NCI-H2171 treated with DMSO at 0.1 percent for 48 hours (cell line): Measurements from ENCODE around the gene KCTD5.
"Not testable (repeated sequence)": the region's sequence is repeated elsewhere in the genome, so short reads cannot be mapped to it uniquely, and the experiment has no call there.

Experiments used
- DNase-seq: peaks from one replicate; lab custom pipeline; 2025; lab: John Stamatoyannopoulos, UW

Gene KCTD5

GRCh38 chr16:2673066-2673999, 9.0 kb upstream of the KCTD5 start:
- DNase-seq, result peak; percentile 90

GRCh38 chr16:2675021-2675420, 7.3 kb upstream of the KCTD5 start:
- no peak for DNase-seq

- no peak for DNase-seq
These were observed 6.6 kb upstream of the KCTD5 start for GRCh38 chr16:2675714-2676113.

DNA sequence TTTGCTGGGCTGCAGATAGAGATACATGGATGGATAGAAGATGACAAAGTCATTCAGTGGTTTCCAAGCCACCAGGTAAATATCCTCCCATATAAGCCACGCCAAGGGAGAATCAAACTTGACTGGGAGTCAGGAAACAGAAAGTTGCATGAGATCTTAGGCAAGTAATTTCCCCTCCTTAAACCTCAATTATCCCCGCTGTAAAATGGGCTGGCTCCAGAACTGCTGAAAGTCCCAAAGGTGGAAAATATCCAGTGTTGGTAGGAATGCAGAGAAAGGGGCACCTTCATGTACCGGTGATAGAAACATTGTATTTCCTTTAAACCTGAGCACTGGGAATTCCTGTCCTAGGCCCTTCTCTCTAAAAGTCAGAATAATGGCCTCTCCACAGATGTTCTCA, 5.4 kb upstream of the KCTD5 start:
- not testable (repeated sequence) for DNase-seq

DNA sequence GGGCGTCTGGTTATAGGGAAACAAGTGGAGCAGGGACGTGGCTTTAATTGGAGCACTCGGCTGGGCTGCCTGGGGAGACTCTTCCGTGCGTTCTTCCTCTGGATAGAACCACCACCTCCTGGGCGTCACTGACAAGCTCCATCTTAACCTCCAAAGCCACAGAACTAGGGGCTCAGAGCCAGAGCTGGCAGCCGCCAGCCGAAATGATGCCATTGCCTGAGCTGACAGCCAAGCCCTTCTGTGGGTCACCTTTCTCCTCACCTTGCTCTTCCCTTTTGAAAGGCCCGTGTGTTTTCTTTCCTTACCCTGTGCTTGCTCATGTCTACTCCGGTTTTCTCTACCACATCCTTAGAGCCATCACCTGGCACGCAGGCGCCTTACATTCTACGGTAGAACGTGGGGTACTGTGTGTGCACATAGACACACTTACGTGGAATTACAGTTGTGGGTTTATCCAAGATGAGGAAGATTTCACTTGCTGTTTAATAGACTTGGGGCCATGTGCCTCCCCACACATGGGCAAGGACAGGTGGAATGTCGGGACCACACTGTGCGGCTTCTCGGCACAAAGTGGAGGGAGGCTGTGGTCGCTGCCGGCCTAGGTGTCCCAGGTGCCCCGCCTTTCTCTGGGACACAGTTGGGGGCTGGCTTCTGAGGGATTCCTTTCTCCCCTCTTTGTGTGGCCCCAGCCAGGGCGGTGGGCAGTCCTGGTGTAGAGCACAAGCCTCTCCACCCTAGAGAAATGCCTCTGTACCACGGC, 3.9 kb upstream of the KCTD5 start:
- DNase-seq, result not testable (repeated sequence)

- DNase-seq, result not testable (repeated sequence)
These were observed 2.4 kb upstream of the KCTD5 start for GRCh38 chr16:2679902-2680301.

- not testable (repeated sequence) for DNase-seq
These were observed 2.0 kb upstream of the KCTD5 start for GRCh38 chr16:2680360-2680759.

DNA sequence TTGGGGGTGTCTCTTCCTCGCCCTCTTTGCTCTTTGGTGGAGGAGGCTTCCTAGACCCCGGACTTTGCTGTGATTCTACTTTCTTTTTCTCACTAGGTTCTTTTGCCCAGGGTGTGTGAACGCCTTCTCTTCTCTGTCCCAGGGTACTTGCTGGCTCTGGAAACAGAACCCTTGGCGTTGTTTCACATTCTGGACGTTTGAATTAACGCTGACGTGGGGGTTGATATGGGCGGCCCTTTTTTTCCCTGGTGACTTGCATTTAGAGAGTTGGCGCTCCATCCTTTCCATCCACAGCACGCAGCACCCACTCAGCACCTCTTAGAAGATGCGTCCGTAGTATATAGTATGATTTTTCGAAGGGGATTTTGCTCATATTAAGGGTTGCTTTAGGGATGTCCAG, 718 bp downstream of the KCTD5 start:
- not testable (repeated sequence) for DNase-seq

- DNase-seq, result not testable (repeated sequence)
These were observed 3.8 kb downstream of the KCTD5 start for GRCh38 chr16:2686075-2686474.

GRCh38 chr16:2686912-2687507, 4.7 kb downstream of the KCTD5 start:
- no peak for DNase-seq

GRCh38 chr16:2687531-2688308, 5.4 kb downstream of the KCTD5 start:
- no peak for DNase-seq

DNA sequence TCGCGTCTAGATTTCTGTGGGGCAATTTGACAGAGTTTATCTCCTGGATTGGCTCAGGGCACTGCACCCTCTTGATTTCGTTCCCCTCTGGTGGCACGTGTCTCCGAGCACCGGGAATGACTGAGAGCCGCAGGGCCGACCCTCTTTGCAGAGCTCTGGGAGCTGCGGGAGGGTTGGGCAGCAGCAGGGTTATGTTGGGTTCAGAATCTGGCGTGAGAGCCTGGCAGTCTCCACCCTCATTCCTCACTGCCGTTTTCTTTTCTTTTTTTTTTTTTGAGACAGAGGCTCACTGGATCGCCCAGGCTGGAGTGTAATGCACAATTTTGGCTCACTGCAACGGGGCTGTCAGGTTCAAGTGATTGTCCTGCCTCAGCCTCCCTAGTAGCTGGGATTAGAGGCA, 7.1 kb downstream of the KCTD5 start:
- not testable (repeated sequence) for DNase-seq

- DNase-seq, result no peak
These were observed 7.9 kb downstream of the KCTD5 start for GRCh38 chr16:2689968-2690801.

- no peak for DNase-seq
These were observed 8.5 kb downstream of the KCTD5 start for GRCh38 chr16:2690852-2691251.

DNA sequence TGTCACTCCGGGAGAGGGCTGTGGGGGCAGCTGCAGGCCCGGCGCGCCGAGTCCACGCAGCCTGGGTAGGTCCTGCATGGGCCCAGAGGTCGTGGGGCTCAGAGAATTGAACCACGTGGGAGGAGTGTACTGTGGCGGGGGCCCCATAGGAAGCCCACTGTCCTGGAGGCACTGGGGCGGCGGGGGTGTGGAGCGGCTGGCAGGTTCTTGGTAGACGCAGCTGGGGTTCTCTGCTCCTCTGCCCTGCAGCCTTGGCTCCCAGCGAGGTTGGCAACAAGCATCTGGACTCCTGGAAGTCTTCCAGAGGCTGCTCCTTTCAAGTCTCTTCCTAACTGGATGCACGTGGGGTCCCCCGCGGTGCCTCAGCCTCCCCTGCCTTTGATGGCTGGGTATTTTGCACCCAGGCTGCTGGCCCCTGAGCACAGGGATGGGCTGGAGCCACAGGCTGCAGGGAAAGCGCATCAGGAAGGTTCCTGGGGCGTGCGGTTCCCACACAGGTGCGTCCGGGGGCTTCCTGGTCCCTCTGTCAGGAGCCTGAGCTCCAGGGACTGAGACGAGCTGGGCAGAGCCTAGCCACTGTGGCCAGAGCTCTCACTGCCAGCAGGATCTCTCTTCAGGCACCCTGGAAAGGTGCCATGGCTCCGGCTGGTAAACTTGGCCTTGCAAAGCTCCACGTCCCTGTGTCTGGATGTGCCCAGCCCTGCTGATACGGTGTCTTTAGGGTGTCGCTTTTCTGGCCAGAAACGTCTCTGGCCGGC, 9.3 kb downstream of the KCTD5 start:
- peak; percentile 18 for DNase-seq

GRCh38 chr16:2692251-2692947, 10.1 kb downstream of the KCTD5 start:
- DNase-seq, result no peak

DNA sequence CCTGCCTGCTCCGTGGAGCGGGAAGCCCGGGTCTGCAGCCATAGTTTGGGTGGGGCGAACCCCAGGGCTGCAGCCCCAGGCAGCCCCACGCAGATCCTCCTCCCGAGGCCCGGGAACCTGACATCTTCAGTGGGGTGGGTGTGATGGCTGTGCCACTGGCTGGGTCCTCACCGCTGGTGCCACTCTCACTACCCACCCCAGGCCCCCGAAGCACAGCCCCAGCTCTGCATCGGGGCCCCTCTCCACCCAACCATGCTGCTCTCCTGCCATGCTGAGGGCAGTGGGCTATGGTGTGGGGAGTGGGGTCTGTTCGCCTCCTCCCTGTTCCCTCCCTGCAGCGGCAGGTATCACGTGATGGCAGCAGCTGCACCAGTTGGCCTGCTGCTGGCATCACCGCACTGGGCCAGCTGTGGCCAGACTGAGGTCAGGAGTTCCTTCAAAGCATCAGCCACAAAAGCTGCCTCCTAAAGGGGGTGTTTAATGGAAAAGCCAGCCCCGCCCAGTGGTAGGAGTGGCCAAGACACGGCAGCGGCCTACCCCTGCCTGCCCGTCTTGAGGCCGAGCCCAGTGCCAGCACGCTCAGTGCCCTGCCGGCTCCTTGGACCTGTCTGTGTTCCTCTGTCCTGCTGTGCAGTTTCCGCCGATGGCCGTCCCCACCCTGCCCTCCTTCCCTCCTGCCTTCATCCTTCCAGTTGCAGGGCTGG, 10.8 kb downstream of the KCTD5 start:
- DNase-seq, result no peak

DNA sequence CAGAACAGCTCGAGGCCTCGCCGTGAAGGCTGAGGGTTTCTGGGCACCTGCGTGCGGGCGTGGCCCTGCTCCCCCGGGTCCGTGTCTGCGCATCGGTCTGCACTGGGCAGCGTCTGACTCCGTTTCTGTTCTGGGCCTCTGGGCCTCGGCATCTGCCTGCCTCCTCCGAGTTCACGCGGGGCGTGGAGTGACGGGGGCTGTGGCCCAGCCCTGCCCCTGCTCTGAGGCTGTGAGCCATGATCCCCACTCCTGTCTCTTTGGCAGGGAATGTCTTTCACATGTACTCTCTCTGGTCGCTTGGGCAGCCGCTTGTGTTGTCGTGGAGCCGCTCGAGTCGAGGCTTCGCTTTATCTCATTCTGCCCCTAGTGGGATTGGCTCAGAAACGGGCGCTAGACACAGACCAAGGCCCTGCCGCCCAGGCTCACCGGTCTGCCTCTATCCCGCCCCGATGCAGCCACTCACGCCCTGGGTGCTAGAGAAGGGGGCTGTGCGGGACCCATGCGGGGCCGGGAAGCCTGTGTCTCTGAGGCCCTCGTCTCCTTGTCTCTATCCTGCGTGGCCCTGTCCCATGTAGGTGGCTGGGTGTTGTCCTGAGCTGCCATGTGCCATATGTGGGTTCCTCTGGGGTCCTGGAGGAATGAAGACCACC, 14.4 kb downstream of the KCTD5 start:
- DNase-seq, result not testable (repeated sequence)
